ENCODE measurements around the gene SELENOI.

DNA sequence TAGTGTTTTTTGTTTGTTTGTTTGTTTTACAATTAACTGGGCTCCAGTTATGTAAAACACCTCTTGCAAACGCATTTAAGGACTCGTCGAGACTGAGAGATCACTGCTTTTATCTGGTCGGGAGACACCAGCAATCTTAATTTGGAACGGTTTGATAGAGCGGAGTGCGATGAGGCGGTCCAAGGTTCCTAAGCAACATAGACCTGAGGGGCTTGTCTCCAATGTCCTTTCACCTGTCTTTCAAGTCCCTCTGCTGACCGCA, 729 bp upstream of the SELENOI start:
- TF ChIP-seq POLR2A (IDR thresholded peaks at IDR 0.05; ENCODE audit: low read depth, low read length): no peak
- TF ChIP-seq POLR2AphosphoS5 (IDR thresholded peaks at IDR 0.05; ENCODE audit: low read depth, low read length): no peak
